Upper lobe of left lung (tissue), 6 donors: ENCODE results near the gene FMNL2. TPM values are rescaled to one million over a fixed set of nuclear protein-coding genes. Genes with fewer than 3 reads are reported as not detected.

ENCODE experiments used
- ATAC-seq, 2 donors: fragments of 200-7000 bp; cut with Tn5 transposase; one replicate each; pipeline ENCODE4 v1.9.1; 2022; ENCODE audit warnings: mild to moderate bottlenecking in 2 of 2, moderate library complexity in 2 of 2; ENCODE audit not compliant: low FRiP score in 2 of 2
- DNase-seq, 2 donors: peaks; one replicate each; pipeline ENCODE4 v3.0.0-alpha.2; 2019 to 2020
- H3K27ac ChIP-seq, 4 donors: fragments of 200-600 bp; sonication (generic); one replicate each; pipeline ENCODE4 v1.5.1; 2016 to 2019
- H3K27me3 ChIP-seq, 4 donors: fragments of 200-600 bp; sonication (generic); one replicate each; pipeline ENCODE4 v1.5.1; 2017 to 2019
- H3K36me3 ChIP-seq, 4 donors: fragments of 200-600 bp; sonication (generic); one replicate each; pipeline ENCODE4 v1.5.1; 2016 to 2019
- H3K4me1 ChIP-seq, 4 donors: fragments of 200-600 bp; sonication (generic); one replicate each; pipeline ENCODE4 v1.5.1; 2018 to 2019
- H3K4me3 ChIP-seq, 4 donors: fragments of 200-600 bp; sonication (generic); one replicate each; pipeline ENCODE4 v1.5.1; 2017 to 2019; ENCODE audit warnings: mild to moderate bottlenecking in 2 of 4, moderate library complexity in 1 of 4
- H3K9me3 ChIP-seq, 4 donors: fragments of 200-600 bp; sonication (generic); one replicate each; pipeline ENCODE4 v1.5.1; 2018 to 2019
- EP300 ChIP-seq, 4 donors: sonication (generic); formaldehyde crosslinking; IDR thresholded peaks; one replicate each; pipeline ENCODE4 v1.5.1; 2017; ENCODE audit warnings: antibody characterized with exemption in 4 of 4, control low read depth in 2 of 4
- POLR2A ChIP-seq, 4 donors: fragments of 450-650 bp; IDR thresholded peaks; one replicate each; pipeline ENCODE4 v1.5.1; 2016 to 2017; ENCODE audit warnings: antibody characterized with exemption in 4 of 4, mild to moderate bottlenecking in 2 of 4
- POLR2AphosphoS5 ChIP-seq, 2 donors: sonication (generic); formaldehyde crosslinking; IDR thresholded peaks; one replicate each; pipeline ENCODE4 v1.5.1; 2017; ENCODE audit warnings: antibody characterized with exemption in 2 of 2
- WGBS, 2 donors: methylation state at CpG; one replicate each; pipeline ENCODE4 v1.1.5; 2017 to 2018; 5-methylcytosine and 5-hydroxymethylcytosine counted together
- total RNA-seq, 6 donors: library from RNA; depleted of rRNA in 4 of 6; stranded (reverse); fragments of >200 nt in 4 of 6; gene quantifications; one replicate each; pipeline versions ENCODE4 v1.1.0 to v1.2.1, GENCODE V29; 2016 to 2021
- TF ChIP-seq, protein P1 (sequence below), 6 experiments: fragments of 450-650 bp in 4 of 6; fragments of 200-600 bp in 2 of 6; sonication (generic) in 2 of 6; IDR thresholded peaks; one replicate each; pipeline ENCODE4 v1.5.1; 2016 to 2019; ENCODE audit warnings: antibody characterized with exemption in 6 of 6
- donor health status: DM: no; HTN: no; CAD: no; lungs with moderate emphysema.
- donor health status: DM: no; HTN: yes; CAD: no; lungs with severe emphysema.

The FMNL2 gene
- total RNA-seq, 6 donors from 2014 or later: 49.9 to 160 (median 66.9) TPM

DNA sequence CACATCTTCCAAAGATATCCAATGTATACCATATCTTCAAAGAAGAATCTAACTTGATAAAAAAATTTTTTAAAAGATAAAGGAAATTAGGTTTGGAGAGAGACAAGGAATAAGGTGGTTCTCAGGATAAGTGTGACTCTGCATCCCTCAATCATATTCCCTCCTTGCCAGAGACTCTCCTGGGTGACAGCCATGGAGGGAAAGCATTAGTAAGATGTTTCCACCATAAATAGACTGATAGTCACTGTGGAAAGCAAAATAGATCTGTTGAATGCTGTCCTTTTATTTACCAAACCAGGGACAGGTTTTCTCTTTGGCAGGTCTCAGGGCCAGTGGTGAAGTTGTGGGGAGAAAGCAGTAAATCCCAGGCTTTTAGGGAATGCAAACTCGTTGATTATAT, 274.7 kb downstream of the FMNL2 start:
- 4 to 91% methylated on average over 1 of the region's 1 CpG for WGBS, 2 donors
- no peaks in the 10 kb centered on the region for H3K9me3 ChIP-seq
- H3K27ac ChIP-seq: no peak overlapping the region
- no peak for DNase-seq
- H3K27me3 ChIP-seq: no peaks in the 10 kb centered on the region
- no peak overlapping the region for H3K4me3 ChIP-seq
- H3K36me3 ChIP-seq: peaks cover 0 to 14% (median 0%) of the 10 kb centered on the region in 4 donors
- no peak for ATAC-seq
- peaks cover 11 to 25% (median 13%) of the 10 kb centered on the region in 4 donors for H3K4me1 ChIP-seq
- TF ChIP-seq POLR2A (IDR thresholded peaks at IDR 0.05): no peak
- TF ChIP-seq, protein P1, sequence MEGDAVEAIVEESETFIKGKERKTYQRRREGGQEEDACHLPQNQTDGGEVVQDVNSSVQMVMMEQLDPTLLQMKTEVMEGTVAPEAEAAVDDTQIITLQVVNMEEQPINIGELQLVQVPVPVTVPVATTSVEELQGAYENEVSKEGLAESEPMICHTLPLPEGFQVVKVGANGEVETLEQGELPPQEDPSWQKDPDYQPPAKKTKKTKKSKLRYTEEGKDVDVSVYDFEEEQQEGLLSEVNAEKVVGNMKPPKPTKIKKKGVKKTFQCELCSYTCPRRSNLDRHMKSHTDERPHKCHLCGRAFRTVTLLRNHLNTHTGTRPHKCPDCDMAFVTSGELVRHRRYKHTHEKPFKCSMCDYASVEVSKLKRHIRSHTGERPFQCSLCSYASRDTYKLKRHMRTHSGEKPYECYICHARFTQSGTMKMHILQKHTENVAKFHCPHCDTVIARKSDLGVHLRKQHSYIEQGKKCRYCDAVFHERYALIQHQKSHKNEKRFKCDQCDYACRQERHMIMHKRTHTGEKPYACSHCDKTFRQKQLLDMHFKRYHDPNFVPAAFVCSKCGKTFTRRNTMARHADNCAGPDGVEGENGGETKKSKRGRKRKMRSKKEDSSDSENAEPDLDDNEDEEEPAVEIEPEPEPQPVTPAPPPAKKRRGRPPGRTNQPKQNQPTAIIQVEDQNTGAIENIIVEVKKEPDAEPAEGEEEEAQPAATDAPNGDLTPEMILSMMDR (IDR thresholded peaks at IDR 0.05): no peak
- TF ChIP-seq EP300 (IDR thresholded peaks at IDR 0.05): no peak
- no peak for TF ChIP-seq POLR2AphosphoS5 (IDR thresholded peaks at IDR 0.05)

DNA sequence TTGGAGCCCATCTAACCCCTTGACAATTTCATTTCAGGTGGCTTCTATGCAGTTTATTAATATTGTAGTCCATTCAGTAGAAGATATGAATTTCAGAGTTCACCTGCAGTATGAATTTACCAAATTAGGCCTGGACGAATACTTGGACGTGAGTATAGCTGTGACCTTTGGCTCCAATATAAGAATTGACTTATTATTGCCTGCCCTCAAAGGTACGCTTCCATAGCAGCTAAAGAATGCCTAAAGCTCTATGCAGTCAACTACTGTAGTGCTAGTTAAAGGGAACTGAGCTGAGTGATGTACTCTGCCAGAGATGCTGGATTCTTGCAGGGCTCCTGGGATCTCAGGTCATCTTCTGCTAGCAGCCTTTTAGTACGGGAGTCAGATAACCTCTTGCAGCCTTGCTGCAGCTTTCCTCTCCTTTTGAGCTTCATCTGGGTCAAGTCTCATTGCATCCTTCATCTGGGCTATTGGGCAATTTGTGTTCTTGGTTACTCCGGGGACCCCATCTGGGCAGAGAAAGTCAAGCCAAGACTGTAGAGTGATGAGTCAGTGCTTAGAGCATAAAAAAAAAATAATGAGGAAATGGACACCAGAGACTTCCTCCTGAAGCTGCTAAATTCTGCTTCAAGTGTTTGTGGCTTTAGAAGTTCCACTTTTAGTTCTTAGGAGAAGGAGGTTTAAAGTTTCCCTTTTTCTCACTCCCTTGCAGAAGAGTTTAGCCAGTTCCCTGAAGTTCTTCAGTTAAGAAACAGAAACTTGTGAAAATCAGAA, 276.7 kb downstream of the FMNL2 start:
- peak overlapping the region; percentile 75 to 85 (median 82) for H3K27ac ChIP-seq
- 65 to 72% methylated on average over 5 of the region's 5 CpGs for WGBS, 2 donors
- TF ChIP-seq POLR2AphosphoS5 (IDR thresholded peaks at IDR 0.05): peak in 1 of 2 donors; percentile 25
- TF ChIP-seq POLR2A (IDR thresholded peaks at IDR 0.05): peak in 1 of 4 donors; percentile 15
- TF ChIP-seq, protein P1 (IDR thresholded peaks at IDR 0.05): no peak
- DNase-seq (peak in 1 of 2 donors; percentile 50), ATAC-seq (peak; percentile 84 to 96)
- H3K4me1 ChIP-seq: peaks cover 11 to 25% (median 13%) of the 10 kb centered on the region in 4 donors
- peaks cover 0 to 31% (median 0%) of the 10 kb centered on the region in 4 donors for H3K36me3 ChIP-seq
- H3K27me3 ChIP-seq: no peaks in the 10 kb centered on the region
- no peaks in the 10 kb centered on the region for H3K9me3 ChIP-seq
- no peak overlapping the region for H3K4me3 ChIP-seq

DNA sequence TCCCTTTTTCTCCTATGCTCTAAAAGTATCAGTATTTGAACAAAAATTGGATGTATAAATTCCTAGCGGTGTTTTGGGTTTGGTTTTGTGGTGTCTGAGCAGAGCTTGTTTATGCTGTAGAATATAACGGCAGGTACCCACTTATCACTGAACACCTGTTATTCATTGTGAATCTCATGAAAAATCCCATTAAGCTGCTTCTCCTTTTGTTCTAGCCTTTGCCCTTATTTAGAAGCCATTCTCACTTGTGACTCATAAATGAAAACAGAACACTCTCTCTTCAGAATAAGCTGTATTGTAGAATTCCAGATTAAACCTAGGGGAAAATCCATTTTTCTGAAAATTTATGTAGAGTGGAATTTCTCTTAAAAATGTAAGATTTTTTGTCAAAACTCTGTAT, 278.3 kb downstream of the FMNL2 start:
- H3K27me3 ChIP-seq: no peaks in the 10 kb centered on the region
- H3K4me1 ChIP-seq: peaks cover 11 to 25% (median 13%) of the 10 kb centered on the region in 4 donors
- no peaks in the 10 kb centered on the region for H3K9me3 ChIP-seq
- ATAC-seq (no peak), DNase-seq (no peak)
- 82 to 90% methylated on average over 2 of the region's 2 CpGs for WGBS, 2 donors
- TF ChIP-seq POLR2AphosphoS5 (IDR thresholded peaks at IDR 0.05) (no peak), EP300 (IDR thresholded peaks at IDR 0.05) (no peak), POLR2A (IDR thresholded peaks at IDR 0.05) (no peak)
- TF ChIP-seq, protein P1 (IDR thresholded peaks at IDR 0.05): no peak
- no peak overlapping the region for H3K27ac ChIP-seq
- H3K4me3 ChIP-seq: no peak overlapping the region
- peaks cover 0 to 43% (median 4%) of the 10 kb centered on the region in 4 donors for H3K36me3 ChIP-seq

DNA sequence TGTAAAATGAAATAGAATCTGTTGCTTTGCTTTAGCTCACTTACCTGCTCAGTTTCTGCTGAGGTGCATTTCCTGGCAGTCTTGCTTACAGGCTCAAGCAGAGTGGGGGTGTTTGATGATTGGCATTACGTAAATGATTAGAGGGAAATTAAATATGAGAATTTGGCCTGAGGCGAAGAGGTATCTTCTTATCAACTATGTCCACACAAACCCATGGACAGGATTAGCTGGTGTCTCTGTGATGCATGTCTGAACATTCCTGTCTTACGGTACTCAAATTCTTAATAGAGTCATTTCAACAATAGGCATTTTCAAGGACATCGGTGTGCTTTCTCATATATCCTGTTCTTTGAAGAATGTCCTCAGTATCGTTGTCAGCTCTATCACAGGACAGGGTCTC, 280.2 kb downstream of the FMNL2 start:
- DNase-seq (no peak), ATAC-seq (no peak)
- H3K36me3 ChIP-seq: peaks cover 0 to 62% (median 17%) of the 10 kb centered on the region in 4 donors
- no peaks in the 10 kb centered on the region for H3K9me3 ChIP-seq
- no peaks in the 10 kb centered on the region for H3K27me3 ChIP-seq
- TF ChIP-seq POLR2A (IDR thresholded peaks at IDR 0.05) (no peak), POLR2AphosphoS5 (IDR thresholded peaks at IDR 0.05) (no peak), EP300 (IDR thresholded peaks at IDR 0.05) (no peak)
- TF ChIP-seq, protein P1 (IDR thresholded peaks at IDR 0.05): no peak
- no peak overlapping the region for H3K4me3 ChIP-seq
- peaks cover 11 to 25% (median 13%) of the 10 kb centered on the region in 4 donors for H3K4me1 ChIP-seq
- 74 to 75% methylated on average over 5 of the region's 5 CpGs for WGBS, 2 donors
- no peak overlapping the region for H3K27ac ChIP-seq
